CD4-positive, alpha-beta T cell treated with Interleukin-6 at 100 ng/mL for 8 hours (primary cell): ENCODE measurements around the gene ARID2.

Experiments
- DNase-seq: peaks from one replicate; pipeline ENCODE4 v3.0.0-alpha.2; 2020; ENCODE audit warnings: mixed read lengths, low spot score

ARID2 gene

DNA sequence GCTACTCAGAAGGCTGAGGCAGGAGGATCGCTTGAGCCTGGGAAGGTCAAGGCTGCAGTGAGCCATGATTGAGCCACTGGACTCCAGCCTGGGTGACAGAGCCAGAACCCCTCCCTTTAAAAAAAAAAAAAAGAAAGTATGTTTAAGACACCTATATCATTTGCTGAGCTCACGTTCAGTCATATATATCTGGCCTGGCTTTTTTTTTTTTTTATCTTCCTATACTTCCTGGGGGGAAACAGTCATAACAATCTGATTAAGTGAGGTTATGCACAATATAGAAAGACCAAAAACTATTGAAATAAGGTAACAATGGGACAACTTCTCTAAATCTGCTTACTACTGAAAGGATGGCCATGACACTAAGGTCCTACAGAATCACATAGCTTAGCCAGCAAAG is 9.4 kb upstream of the ARID2 start:
- no peak for DNase-seq

- DNase-seq = no peak
Measured at GRCh38 chr12:45721369-45721768, 8.1 kb upstream of the ARID2 start.

GRCh38 chr12:45721954-45722353 is 7.6 kb upstream of the ARID2 start:
- no peak for DNase-seq

DNA sequence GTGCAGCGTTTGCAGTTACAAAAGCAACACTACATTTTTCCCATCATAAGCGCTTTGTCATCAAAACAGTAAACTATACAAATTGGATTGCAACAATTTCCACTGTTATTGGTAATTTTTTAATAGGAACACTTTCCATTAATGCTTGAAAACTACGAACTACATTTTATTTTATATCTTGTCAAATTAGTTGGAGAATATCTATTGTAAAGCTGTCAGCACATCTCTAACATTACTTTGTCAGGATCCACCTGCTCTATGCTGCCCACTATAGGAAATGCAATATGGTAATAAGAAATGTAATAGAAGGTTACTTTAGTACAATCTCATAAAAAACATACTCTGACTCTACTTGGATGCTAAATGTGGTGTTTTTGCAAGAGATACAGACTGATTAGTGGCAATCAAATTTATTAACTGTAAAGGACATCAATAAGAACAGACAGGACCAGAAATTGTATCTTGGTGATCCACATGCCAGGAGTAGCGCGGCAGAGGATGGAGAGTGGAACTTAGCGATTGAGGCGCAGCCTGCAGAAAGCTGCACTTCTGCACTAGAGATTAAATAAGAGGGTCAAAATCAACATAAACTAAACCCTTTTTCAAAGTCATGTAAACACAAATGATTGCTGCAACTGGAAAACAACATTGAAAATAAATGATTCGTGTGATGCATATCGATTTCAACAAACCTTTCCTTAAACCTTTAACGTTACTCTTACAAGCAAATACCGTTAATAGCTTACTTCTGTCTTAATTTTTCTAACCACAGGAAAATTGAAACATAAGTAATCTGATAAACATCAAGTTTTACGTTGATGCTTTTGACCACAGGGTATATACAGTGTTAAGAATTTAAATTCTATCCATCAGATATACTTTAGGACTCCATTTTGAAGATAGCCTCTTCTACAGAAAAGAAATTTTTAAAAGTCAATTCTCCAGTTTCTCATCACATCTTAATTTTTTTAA is 3.6 kb upstream of the ARID2 start:
- DNase-seq = peak; percentile 52

GRCh38 chr12:45726603-45727300 is 2.8 kb upstream of the ARID2 start:
- no peak for DNase-seq

- peak; percentile 80 for DNase-seq
Measured at GRCh38 chr12:45727301-45727979, 2.1 kb upstream of the ARID2 start.

DNA sequence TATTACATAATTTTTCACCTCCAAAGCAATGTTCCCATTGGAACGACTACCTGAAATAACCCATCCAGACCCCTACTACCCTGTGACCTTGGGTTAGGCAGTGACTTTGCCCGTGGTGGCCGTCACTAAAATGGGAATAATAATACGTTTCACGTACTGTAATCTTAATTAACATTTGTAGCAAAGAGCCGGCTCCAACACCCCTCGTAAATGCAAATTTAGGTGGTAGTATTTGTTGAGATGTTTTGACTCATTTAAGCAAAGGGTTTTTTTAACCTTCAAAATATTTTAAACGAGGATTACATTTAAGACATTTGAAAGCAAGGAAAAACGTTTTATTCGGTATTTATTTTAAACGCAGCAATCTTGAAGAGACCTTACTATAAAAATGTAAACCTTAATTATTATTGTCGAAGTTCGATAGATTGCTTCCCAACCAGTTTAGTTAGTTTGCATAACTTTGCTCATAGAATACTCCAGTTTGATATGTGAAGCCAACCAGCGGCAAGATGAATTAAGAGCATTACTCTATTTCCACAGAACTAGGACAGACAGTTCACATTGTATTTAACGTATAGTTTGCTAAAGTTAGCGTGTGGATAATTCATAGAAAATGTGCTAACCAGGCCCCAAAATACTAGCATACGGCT is 1.4 kb upstream of the ARID2 start:
- DNase-seq = no peak

- peak; percentile 97 for DNase-seq
Measured at GRCh38 chr12:45728630-45729232, 775 bp upstream of the ARID2 start.

GRCh38 chr12:45730084-45730347 is 510 bp downstream of the ARID2 start:
- DNase-seq = no peak

- DNase-seq = peak; percentile 57
Measured at GRCh38 chr12:45730348-45731189, 1.1 kb downstream of the ARID2 start.

GRCh38 chr12:45731190-45731775 is 1.8 kb downstream of the ARID2 start:
- no peak for DNase-seq

- peak; percentile 57 for DNase-seq
Measured at GRCh38 chr12:45732250-45732649, 2.7 kb downstream of the ARID2 start.

- DNase-seq = no peak
Measured at GRCh38 chr12:45732936-45733335, 3.4 kb downstream of the ARID2 start.

GRCh38 chr12:45737638-45738037 is 8.1 kb downstream of the ARID2 start:
- DNase-seq = no peak

DNA sequence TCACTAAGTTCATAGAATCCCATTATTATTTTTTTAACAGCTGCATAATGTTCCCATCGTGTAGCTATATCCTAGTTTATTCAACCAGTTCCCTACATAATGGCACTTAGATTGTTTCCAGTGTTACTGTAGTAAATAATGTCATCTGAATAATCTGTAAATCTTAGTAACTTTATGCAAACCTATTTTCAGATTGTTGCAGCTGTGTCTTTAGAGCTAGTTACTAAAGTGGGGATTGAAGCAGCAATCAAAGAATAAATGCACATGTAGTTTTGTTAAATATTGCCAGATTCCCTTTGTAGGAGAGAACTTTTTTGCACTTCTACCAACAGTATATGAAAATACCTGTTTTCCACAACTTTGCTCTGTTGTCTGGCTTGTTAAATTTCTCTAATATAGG is 13.1 kb downstream of the ARID2 start:
- no peak for DNase-seq

DNA sequence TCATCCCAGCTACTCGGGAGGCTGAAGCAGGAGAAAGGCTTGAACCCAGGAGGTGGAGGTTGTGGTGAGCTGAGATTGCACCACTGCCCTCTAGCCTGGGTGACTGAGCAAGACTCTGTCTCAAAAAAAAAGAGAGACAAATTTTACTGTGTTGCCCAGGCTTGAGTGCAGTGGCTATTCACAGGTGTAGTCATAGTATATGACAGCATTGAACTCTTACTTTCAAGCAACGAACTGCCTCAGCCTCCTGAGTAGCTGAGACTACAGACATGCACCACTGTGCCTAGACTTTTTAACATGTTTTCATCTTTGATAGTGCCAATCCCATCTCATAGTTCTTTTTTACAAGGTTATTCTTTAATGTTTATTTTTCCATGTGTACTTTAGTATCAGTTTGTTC is 13.7 kb downstream of the ARID2 start:
- no peak for DNase-seq

- no peak for DNase-seq
Measured at GRCh38 chr12:45745861-45746277, 16.4 kb downstream of the ARID2 start.

GRCh38 chr12:45756666-45757065 is 27.2 kb downstream of the ARID2 start:
- no peak for DNase-seq

GRCh38 chr12:45757172-45757571 is 27.7 kb downstream of the ARID2 start:
- no peak for DNase-seq

DNA sequence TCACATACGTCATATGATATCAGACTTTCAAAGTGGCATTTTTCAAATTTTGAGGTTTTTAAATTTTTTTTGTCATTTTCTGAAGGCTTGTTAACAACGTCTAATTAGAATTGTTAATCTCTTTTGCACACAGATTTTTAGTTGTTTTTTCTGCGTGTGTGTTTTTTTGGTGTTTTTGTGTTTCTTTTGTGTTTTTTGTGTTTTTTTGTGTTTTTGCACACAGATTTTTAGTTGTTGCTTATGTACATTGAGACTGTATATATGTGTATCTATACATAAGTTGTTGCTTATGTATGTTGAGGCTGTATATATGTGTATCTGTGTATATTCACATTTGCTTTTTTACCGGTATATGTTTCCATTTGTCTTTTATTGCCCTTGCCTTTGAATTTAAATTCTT is 30.8 kb downstream of the ARID2 start:
- no peak for DNase-seq
